C4-2B (cell line): ENCODE results near the gene ACMSD.

Source experiments
- H3K27ac ChIP-seq: fragments of 450-650 bp; 2 replicates; pipeline ENCODE4 v1.5.1; 2017
- ZFX ChIP-seq: fragments of 450-650 bp; IDR thresholded peaks from 2 replicates; pipeline ENCODE4 v1.6.1; 2017
- TF ChIP-seq, protein P1 (sequence below): fragments of 450-650 bp; conservative IDR thresholded peaks from 2 replicates; pipeline ENCODE4 v1.5.1; 2017; ENCODE audit warnings: mild to moderate bottlenecking

ACMSD gene

DNA sequence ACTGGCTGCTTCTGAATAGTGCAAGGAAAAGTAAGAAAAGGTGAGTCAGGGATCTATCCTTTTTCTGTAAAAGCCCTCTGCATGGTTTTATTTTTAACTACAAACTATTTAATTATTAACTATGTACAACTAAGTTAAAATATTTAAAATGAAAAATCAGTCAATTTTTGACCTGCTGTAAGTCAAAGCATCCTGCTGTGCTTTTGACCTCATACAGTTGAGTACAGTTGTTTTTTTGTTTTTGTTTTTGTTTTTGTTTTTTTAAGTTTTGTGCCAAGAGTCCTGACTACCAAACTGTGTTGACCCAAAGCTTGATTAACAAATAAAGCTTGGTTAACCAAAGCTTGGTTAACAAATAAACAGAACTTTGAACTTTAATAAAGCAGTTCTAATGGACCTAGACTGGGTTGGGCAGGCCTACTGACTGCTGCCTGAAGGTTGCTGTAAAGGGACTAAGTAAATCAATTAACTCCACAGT lies at the start of gene ACMSD:
Gene ACMSD, plus strand, starts transcription at position 474 of the 478 bp plus-strand sequence. CDS start 67 bp downstream, outside the sequence.
- no peak within 1 kb of the TSS for H3K27ac ChIP-seq
- no peak for TF ChIP-seq ZFX
- TF ChIP-seq, protein P1, sequence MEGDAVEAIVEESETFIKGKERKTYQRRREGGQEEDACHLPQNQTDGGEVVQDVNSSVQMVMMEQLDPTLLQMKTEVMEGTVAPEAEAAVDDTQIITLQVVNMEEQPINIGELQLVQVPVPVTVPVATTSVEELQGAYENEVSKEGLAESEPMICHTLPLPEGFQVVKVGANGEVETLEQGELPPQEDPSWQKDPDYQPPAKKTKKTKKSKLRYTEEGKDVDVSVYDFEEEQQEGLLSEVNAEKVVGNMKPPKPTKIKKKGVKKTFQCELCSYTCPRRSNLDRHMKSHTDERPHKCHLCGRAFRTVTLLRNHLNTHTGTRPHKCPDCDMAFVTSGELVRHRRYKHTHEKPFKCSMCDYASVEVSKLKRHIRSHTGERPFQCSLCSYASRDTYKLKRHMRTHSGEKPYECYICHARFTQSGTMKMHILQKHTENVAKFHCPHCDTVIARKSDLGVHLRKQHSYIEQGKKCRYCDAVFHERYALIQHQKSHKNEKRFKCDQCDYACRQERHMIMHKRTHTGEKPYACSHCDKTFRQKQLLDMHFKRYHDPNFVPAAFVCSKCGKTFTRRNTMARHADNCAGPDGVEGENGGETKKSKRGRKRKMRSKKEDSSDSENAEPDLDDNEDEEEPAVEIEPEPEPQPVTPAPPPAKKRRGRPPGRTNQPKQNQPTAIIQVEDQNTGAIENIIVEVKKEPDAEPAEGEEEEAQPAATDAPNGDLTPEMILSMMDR, result no peak

DNA sequence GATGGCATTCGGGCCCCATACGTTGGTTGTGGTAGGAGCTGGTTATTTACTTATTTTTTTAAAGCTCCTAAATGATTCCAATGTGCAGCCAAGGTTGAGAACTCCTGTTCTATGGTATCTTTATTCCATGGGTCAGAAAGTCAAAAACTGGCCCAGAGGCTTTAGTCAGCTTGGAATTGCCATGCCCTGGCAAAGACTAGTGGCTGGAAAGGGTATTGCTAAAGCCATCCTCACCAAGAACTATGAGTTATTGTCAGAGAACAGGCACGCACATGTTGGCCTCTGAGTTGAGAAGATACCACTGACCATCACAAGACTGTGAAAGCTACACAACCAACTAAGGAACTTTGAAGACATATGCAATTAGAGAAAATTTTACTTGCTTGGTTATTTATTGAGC lies 47.9 kb upstream of the ACMSD start:
- H3K27ac ChIP-seq, result no peak overlapping the region
- TF ChIP-seq ZFX, result no peak
- TF ChIP-seq, protein P1, result peak; percentile 30

DNA sequence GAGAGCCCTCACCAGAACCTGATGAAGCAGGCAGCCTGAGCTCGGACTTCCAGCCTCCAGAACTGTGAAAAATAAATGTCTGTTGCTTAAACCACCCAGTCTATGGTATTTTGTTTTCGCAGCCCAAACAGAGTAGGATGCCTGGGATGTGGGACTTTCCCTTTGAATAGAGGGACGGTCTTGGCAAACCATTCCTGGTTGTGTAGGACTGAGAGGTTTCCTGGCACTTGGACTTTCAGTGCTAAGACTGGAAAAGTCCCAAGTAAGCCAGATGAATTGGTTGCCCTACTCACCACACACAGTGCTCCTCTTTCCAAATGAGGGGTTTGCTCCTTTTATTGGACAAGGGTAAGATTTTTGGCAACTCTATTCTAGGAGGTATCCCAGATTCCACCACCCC lies 46.8 kb upstream of the ACMSD start:
- TF ChIP-seq ZFX, result no peak
- TF ChIP-seq, protein P1, result no peak
- no peak overlapping the region for H3K27ac ChIP-seq

DNA sequence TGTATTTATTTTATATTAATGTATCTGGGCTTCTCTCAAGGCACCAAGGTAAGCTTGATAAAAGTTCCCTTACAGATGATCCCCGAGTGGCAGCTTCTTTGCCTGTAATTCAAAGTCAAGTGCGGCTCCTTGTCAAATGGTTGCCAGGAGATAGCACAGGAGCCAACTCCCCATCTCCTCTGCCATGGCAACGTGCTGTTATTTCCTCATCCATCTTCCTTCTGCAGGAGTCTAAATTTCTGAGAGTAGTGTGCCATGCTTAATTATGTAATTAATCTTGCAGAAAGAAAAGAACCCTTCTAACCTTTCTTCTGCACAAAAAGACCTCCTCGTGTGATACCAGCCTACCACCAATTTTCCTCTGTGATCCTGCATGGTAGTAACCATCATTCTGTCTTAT lies 46.2 kb upstream of the ACMSD start:
- H3K27ac ChIP-seq, result no peak overlapping the region
- TF ChIP-seq, protein P1, result no peak
- TF ChIP-seq ZFX, result no peak

DNA sequence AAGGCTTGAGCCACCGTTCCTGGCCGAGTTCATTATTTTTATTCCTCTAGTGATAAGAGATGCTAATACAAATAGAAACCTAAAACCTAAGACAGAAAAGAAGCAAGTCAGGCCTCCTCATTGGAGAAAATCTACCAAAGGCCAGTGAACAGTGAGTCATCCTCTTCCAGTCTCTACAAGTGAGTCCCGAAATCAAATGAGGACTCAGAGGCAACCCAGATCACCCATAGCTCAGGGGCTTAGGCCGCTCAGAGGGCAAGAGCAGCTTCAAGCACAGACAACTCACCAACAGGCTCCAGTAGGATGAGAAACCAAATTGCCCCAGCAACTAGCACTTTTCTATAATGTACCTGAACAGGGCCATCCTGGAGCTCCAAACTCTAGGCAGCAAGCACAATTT lies 42.7 kb upstream of the ACMSD start:
- H3K27ac ChIP-seq, result no peak overlapping the region
- TF ChIP-seq ZFX, result no peak
- TF ChIP-seq, protein P1, result no peak

DNA sequence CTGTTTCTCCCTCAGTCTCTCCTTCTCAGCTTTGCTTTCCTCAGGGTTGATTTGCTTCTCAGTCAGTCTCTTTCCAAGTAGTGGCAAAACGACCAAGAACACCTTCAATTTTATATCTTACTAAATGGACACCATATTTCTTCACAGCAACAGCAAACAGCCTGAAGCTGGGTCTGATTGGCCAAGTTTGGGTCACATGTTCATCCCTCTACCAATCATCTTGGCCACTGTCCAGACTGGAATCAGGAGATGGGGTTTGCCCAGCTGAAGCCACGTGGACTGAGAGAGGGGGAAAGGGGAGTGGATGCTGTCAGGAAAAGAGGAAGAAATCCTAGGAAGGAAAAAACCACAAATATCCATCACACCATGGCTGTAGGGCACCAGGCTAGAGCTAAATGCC lies 42.0 kb upstream of the ACMSD start:
- TF ChIP-seq ZFX, result no peak
- TF ChIP-seq, protein P1, result no peak
- no peak overlapping the region for H3K27ac ChIP-seq

DNA sequence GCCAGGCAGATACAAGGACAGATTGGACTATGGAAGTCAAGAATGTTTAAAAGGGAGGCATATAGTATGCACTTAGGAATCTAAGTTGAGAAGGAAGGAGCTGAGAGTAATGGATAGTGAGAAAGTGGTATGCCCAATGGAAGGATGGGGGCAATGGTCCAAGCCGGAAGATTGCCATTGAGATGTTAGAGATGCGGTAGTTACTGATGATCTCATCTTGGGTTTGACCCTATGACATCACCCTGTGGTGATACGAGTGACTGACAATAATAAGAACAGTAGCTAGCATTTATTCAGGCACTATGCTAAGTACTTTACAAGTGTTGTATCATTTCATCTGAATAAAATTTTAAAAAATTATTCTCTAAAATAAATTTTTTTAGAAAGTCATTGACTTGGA lies 38.5 kb upstream of the ACMSD start:
- TF ChIP-seq ZFX, result no peak
- TF ChIP-seq, protein P1, result no peak
- no peak overlapping the region for H3K27ac ChIP-seq
